ENCODE measurements around the gene AKIP1.

DNA sequence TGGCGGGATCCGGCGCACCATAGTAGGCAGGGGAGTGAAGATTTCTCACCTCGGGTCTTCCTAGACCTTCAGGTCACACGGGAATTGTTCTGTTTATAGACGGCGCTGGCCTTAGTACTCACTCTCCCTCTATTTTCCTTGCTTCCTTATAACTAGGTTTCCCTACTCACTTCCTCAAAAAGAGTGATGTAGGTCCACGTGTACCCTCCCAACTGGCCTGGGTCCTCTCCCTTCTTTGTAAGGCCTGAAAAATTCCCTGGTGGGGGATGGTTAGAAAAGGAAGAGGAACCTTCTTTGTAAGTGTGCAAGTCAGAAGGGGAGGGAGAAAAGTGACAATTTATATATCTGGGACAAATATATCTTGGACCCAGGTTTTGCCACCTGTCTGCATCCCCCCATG lies 56.2 kb downstream of the AKIP1 start:
- no peak for TF ChIP-seq EZH2 (IDR thresholded peaks at IDR 0.05; ENCODE audit: insufficient read depth, poor library complexity, severe bottlenecking)
- no peak for TF ChIP-seq EZH2phosphoT487 (IDR thresholded peaks at IDR 0.05; ENCODE audit: insufficient read depth, low read depth)
